DMS53 treated with DMSO at 0.1 percent for 48 hours (cell line): ENCODE measurements around the gene DCTN5.
"Not testable (repeated sequence)": the region's sequence is repeated elsewhere in the genome, so short reads cannot be mapped to it uniquely, and the experiment has no call there.

ENCODE experiments used
- DNase-seq: peaks from one replicate; lab custom pipeline; 2025; ENCODE audit not compliant: unreplicated experiment; lab: John Stamatoyannopoulos, UW

Gene DCTN5

GRCh38 chr16:23691483-23692189, 50.4 kb downstream of the DCTN5 start:
- no peak for DNase-seq

GRCh38 chr16:23692190-23692837, 51.0 kb downstream of the DCTN5 start:
- DNase-seq: no peak

- no peak for DNase-seq
Observed at GRCh38 chr16:23694265-23694643, 53.0 kb downstream of the DCTN5 start.

- no peak for DNase-seq
Observed at GRCh38 chr16:23694644-23695373, 53.5 kb downstream of the DCTN5 start.

- no peak for DNase-seq
Observed at GRCh38 chr16:23695756-23696155, 54.5 kb downstream of the DCTN5 start.

- DNase-seq: no peak
Observed at GRCh38 chr16:23699100-23699499, 57.8 kb downstream of the DCTN5 start.

GRCh38 chr16:23700093-23700492, 58.8 kb downstream of the DCTN5 start:
- DNase-seq: no peak

- no peak for DNase-seq
Observed at GRCh38 chr16:23700509-23700908, 59.2 kb downstream of the DCTN5 start.

- DNase-seq: no peak
Observed at GRCh38 chr16:23701045-23701444, 59.8 kb downstream of the DCTN5 start.

GRCh38 chr16:23702951-23703350, 61.7 kb downstream of the DCTN5 start:
- DNase-seq: no peak

GRCh38 chr16:23704772-23705516, 63.7 kb downstream of the DCTN5 start:
- no peak for DNase-seq

GRCh38 chr16:23705517-23705902, 64.2 kb downstream of the DCTN5 start:
- DNase-seq: no peak

GRCh38 chr16:23706439-23706838, 65.2 kb downstream of the DCTN5 start:
- no peak for DNase-seq

- no peak for DNase-seq
Observed at GRCh38 chr16:23709536-23709935, 68.3 kb downstream of the DCTN5 start.

GRCh38 chr16:23710008-23710407, 68.7 kb downstream of the DCTN5 start:
- DNase-seq: no peak

- no peak for DNase-seq
Observed at GRCh38 chr16:23710504-23710903, 69.2 kb downstream of the DCTN5 start.

- DNase-seq: no peak
Observed at GRCh38 chr16:23711785-23712184, 70.5 kb downstream of the DCTN5 start.

- no peak for DNase-seq
Observed at GRCh38 chr16:23712976-23713375, 71.7 kb downstream of the DCTN5 start, which contains the start of gene ERN2. Gene ERN2, minus strand, starts transcription at chr16:23713222. Its CDS starts 35 bp downstream, at chr16:23713187.

- no peak for DNase-seq
Observed at GRCh38 chr16:23716484-23716883, 75.2 kb downstream of the DCTN5 start.

GRCh38 chr16:23722613-23723240, 81.5 kb downstream of the DCTN5 start:
- not testable (repeated sequence) for DNase-seq
